GM23248 (cell line): ENCODE results near the gene SPRR5. TPM values are rescaled to one million over a fixed set of nuclear protein-coding genes. Genes with fewer than 3 reads are reported as not detected.

ENCODE experiments used
- DNase-seq: peaks from one replicate; pipeline ENCODE4 v3.0.0-alpha.2; 2015
- H2AFZ ChIP-seq: fragments of 200-600 bp; sonication (generic); 2 replicates; pipeline ENCODE4 v1.6.1; 2016; ENCODE audit warnings: antibody characterized with exemption
- H3F3A ChIP-seq: fragments of 200-600 bp; sonication (generic); 2 replicates; pipeline ENCODE4 v1.6.1; 2016; ENCODE audit warnings: mild to moderate bottlenecking, antibody characterized with exemption, mixed run types; ENCODE audit not compliant: insufficient read depth
- H3K27ac ChIP-seq: fragments of 200-600 bp; sonication (generic); 2 replicates; pipeline ENCODE4 v1.5.1; 2016; ENCODE audit warnings: mild to moderate bottlenecking
- H3K27me3 ChIP-seq: fragments of 200-600 bp; sonication (generic); replicated peaks from 2 replicates; pipeline ENCODE4 v1.6.1; 2016; ENCODE audit warnings: mild to moderate bottlenecking; ENCODE audit not compliant: insufficient read depth
- H3K36me3 ChIP-seq: fragments of 200-600 bp; sonication (generic); 2 replicates; pipeline ENCODE4 v1.6.1; 2016; ENCODE audit warnings: low read depth, mild to moderate bottlenecking
- H3K4me1 ChIP-seq: fragments of 200-600 bp; sonication (generic); 2 replicates; pipeline ENCODE4 v1.6.1; 2016; ENCODE audit warnings: mild to moderate bottlenecking; ENCODE audit not compliant: insufficient read depth
- H3K4me2 ChIP-seq: fragments of 200-600 bp; sonication (generic); one replicate; pipeline ENCODE4 v1.6.1; 2016; ENCODE audit warnings: mild to moderate bottlenecking; ENCODE audit not compliant: unreplicated experiment
- H3K4me3 ChIP-seq: fragments of 200-600 bp; sonication (generic); 2 replicates; pipeline ENCODE4 v1.5.1; 2016; ENCODE audit warnings: mild to moderate bottlenecking
- H3K79me2 ChIP-seq: fragments of 200-600 bp; sonication (generic); 2 replicates; pipeline ENCODE4 v1.6.1; 2016; ENCODE audit warnings: mild to moderate bottlenecking; ENCODE audit not compliant: insufficient read depth
- H3K9ac ChIP-seq: fragments of 200-600 bp; sonication (generic); 2 replicates; pipeline ENCODE4 v1.6.1; 2016; ENCODE audit warnings: mild to moderate bottlenecking
- H3K9me2 ChIP-seq: fragments of 200-600 bp; sonication (generic); 2 replicates; pipeline ENCODE4 v1.6.1; 2016; ENCODE audit warnings: mixed run types, mild to moderate bottlenecking, moderate library complexity; ENCODE audit not compliant: insufficient read depth
- H3K9me3 ChIP-seq: fragments of 200-600 bp; sonication (generic); one replicate; pipeline ENCODE4 v1.6.1; 2017; ENCODE audit warnings: low read depth
- H4K20me1 ChIP-seq: fragments of 200-600 bp; sonication (generic); 2 replicates; pipeline ENCODE4 v1.6.0; 2016; ENCODE audit not compliant: insufficient read depth
- EZH2 ChIP-seq: fragments of 200-600 bp; sonication (generic); IDR thresholded peaks from 2 replicates; pipeline ENCODE4 v1.6.1; 2018; ENCODE audit warnings: antibody characterized with exemption, mild to moderate bottlenecking; ENCODE audit not compliant: insufficient read depth, poor library complexity, severe bottlenecking
- EZH2phosphoT487 ChIP-seq: fragments of 200-600 bp; sonication (generic); IDR thresholded peaks from 2 replicates; pipeline ENCODE4 v1.6.1; 2018; ENCODE audit warnings: antibody characterized with exemption, moderate library complexity, mild to moderate bottlenecking, low read depth; ENCODE audit not compliant: insufficient read depth
- WGBS, 2 experiments: methylation state at CpG; one replicate each; pipeline ENCODE4 v1.1.6; 2015 to 2017; ENCODE audit warnings: low lambda C conversion rate in 2 of 2, low coverage in 1 of 2; ENCODE audit errors: missing lambda C conversion rate in 2 of 2; 5-methylcytosine and 5-hydroxymethylcytosine counted together
- in situ Hi-C: fragments of 300-500 bp; cut with MboI; formaldehyde crosslinking; loops from 2 replicates; pipeline ENCODE4 v1.15.0; 2020
- polyA plus RNA-seq: library from polyadenylated mRNA; unstranded; fragments of >200 nt; fragmentation: Nextera tagmentation; extraction: Ambion mirVana; gene quantifications from 2 replicates; pipeline ENCODE4 v1.2.1, GENCODE V29; 2016
- total RNA-seq: library from RNA; depleted of rRNA; stranded (reverse); fragments of >200 nt; shearing (Covaris generic); gene quantifications from 2 replicates; pipeline ENCODE4 v1.2.3, GENCODE V29; 2014

The SPRR5 gene
- total and polyA plus RNA-seq, 2 experiments from 2014 or later = not detected

DNA sequence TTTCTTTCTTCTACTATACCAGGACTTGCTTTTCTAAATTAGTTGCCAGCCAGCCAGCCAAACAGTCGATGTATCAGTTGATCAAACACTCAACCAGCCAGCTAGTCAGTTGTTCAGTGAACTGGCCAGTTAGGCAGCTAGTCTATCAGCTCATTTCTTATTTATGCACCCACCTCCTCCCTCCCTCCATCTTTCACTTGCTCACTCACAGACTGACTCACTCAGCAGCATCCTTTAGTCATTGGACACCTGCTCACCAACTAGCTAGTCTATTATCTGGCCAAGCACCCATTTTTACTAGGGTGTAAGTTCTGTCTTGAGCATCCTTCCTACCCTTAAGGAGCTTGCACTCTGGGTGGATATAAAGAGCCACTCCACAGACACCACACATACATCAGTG is 17.5 kb downstream of the SPRR5 start:
- no peak overlapping the region for H3K27ac ChIP-seq
- no peak overlapping the region for H3K9ac ChIP-seq
- H4K20me1 ChIP-seq = no peaks in the 10 kb centered on the region
- DNase-seq = no peak
- in situ Hi-C loops = no loop called here
- WGBS, 2 experiments = 0 to 7% methylated on average over 1 of the region's 1 CpG
- no peaks in the 10 kb centered on the region for H3F3A ChIP-seq
- no peaks in the 10 kb centered on the region for H3K4me1 ChIP-seq
- H3K36me3 ChIP-seq = no peaks in the 10 kb centered on the region
- no peak overlapping the region for H3K4me2 ChIP-seq
- no peaks in the 10 kb centered on the region for H3K79me2 ChIP-seq
- H3K9me2 ChIP-seq = no peaks in the 10 kb centered on the region
- no peak overlapping the region for H2AFZ ChIP-seq
- H3K27me3 ChIP-seq = peaks cover 5% of the 10 kb centered on the region; the same call in 1 of the 2 replicates
- TF ChIP-seq EZH2phosphoT487 (no peak), EZH2 (no peak)
- H3K9me3 ChIP-seq = no peaks in the 10 kb centered on the region
- no peak overlapping the region for H3K4me3 ChIP-seq

DNA sequence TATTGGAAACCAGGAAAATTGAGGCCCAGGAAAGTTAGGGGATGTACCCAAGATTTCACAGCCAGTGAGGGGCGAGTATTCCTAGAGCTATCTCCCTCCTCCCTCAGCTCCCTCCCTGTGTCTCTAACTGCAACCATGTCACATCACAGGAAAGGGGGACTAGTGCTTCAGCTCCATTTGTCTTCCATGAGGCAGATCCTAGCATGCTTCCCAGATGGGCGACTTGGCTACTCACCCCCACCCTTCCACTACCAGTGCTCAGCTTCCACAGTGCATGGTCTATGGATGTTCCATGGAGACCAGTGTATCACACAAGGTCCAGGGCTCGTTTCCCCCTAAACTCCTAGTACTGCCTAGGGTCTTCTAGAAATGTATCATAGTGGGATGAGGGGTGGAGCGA is 18.8 kb downstream of the SPRR5 start:
- Histone ChIP-seq H3K36me3 (no peaks in the 10 kb centered on the region), H2AFZ (no peak overlapping the region), H3K9me3 (no peaks in the 10 kb centered on the region), H3K9ac (no peak overlapping the region), H3K27ac (no peak overlapping the region), H3K4me3 (no peak overlapping the region), H4K20me1 (no peaks in the 10 kb centered on the region), H3K4me1 (no peaks in the 10 kb centered on the region), H3K9me2 (no peaks in the 10 kb centered on the region), H3K27me3 (peaks cover 5% of the 10 kb centered on the region; the same call in 1 of the 2 replicates), H3K4me2 (no peak overlapping the region), H3K79me2 (no peaks in the 10 kb centered on the region), H3F3A (no peaks in the 10 kb centered on the region)
- WGBS, 2 experiments = 15 to 16% methylated on average over 4 of the region's 4 CpGs
- no peak for DNase-seq
- in situ Hi-C loops = no loop called here
- TF ChIP-seq EZH2phosphoT487 = no peak
- TF ChIP-seq EZH2 = no peak

DNA sequence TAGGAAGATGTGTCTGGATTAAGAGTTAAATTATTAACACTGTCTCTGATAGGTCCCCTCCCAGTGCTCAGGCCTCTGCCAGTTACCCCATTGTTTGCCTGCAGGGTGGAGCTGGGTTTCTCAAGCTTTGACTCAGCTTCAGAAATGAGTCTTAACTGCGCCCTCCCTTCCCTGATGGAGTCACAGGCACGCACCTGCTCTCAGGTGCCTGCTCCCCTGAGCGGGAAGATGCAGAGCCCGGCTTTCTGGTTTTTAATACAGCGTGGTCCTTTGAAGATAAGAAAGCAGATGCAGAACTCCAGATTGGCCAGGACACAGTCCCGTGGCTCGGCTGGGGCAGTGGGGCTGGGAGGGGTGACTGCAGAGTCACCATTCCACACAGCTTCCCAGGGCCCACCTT is 20.2 kb downstream of the SPRR5 start:
- H3K9me2 ChIP-seq = no peaks in the 10 kb centered on the region
- TF ChIP-seq EZH2phosphoT487 (no peak), EZH2 (no peak)
- no peak overlapping the region for H3K4me3 ChIP-seq
- no peaks in the 10 kb centered on the region for H3K9me3 ChIP-seq
- no peak for DNase-seq
- no peaks in the 10 kb centered on the region for H3K4me1 ChIP-seq
- H3K9ac ChIP-seq = no peak overlapping the region
- 0 out of 2 replicates have a peak, but pooled peaks cover 5% of the 10 kb centered on the region for H3K27me3 ChIP-seq
- in situ Hi-C loops = no loop called here
- WGBS, 2 experiments = 6 to 21% methylated on average over 7 of the region's 7 CpGs
- no peak overlapping the region for H2AFZ ChIP-seq
- H3K36me3 ChIP-seq = no peaks in the 10 kb centered on the region
- H3K4me2 ChIP-seq = no peak overlapping the region
- H4K20me1 ChIP-seq = no peaks in the 10 kb centered on the region
- H3F3A ChIP-seq = no peaks in the 10 kb centered on the region
- no peak overlapping the region for H3K27ac ChIP-seq
- H3K79me2 ChIP-seq = no peaks in the 10 kb centered on the region

DNA sequence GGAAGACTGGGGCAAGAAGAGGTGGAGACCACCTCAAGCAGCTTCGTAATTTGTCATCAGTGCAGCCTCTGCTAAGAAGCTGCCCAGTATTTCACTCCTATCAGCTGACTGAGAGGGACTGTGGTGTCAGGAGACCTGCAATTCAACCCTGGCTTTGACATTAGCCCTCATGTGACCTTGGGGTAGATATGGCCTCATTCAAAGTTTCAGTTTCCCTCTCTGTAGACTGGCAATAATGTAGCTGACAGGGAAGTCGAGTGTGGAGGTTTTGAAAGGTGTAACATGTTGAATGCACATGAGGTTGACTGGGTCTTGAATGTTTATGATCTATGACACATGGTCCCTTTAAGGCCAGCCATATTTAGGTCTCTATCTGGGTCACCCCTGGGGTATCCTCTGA is 21.2 kb downstream of the SPRR5 start:
- TF ChIP-seq EZH2 (no peak), EZH2phosphoT487 (no peak)
- Histone ChIP-seq H3K4me2 (no peak overlapping the region), H3K9me2 (no peaks in the 10 kb centered on the region), H3K4me1 (no peaks in the 10 kb centered on the region), H2AFZ (no peak overlapping the region), H3K27me3 (0 out of 2 replicates have a peak, but pooled peaks cover 5% of the 10 kb centered on the region), H3K9ac (no peak overlapping the region), H3K79me2 (no peaks in the 10 kb centered on the region), H3K4me3 (no peak overlapping the region), H3F3A (no peaks in the 10 kb centered on the region), H3K36me3 (no peaks in the 10 kb centered on the region), H4K20me1 (no peaks in the 10 kb centered on the region), H3K9me3 (no peaks in the 10 kb centered on the region), H3K27ac (no peak overlapping the region)
- WGBS, 2 experiments = 0 to 7% methylated on average over 2 of the region's 2 CpGs
- in situ Hi-C loops = no loop called here
- no peak for DNase-seq

DNA sequence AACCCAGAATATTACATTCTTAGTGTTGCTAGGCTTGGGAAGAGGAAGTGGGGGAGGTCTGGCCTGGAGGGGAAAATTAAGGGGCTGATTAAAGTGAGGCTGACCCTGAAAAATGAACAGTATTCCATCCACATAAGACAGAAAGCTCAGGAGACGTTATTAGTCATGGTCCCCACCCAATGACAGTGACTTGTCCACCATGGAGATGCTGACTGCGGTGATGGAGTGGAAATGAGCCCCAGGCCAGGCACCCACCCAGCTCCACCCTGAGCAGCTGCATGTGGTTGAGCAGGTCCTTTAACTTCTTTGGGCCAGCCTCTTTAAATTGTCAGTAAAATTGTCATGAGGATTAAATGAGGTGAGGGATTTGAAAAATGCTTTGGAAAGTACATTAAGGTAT is 22.0 kb downstream of the SPRR5 start:
- Histone ChIP-seq H3F3A (no peaks in the 10 kb centered on the region), H2AFZ (no peak overlapping the region), H3K27ac (no peak overlapping the region), H3K4me3 (no peak overlapping the region), H3K36me3 (no peaks in the 10 kb centered on the region), H3K9me3 (no peaks in the 10 kb centered on the region), H4K20me1 (no peaks in the 10 kb centered on the region), H3K9ac (no peak overlapping the region), H3K27me3 (0 out of 2 replicates have a peak, but pooled peaks cover 5% of the 10 kb centered on the region), H3K79me2 (no peaks in the 10 kb centered on the region), H3K4me2 (no peak overlapping the region), H3K9me2 (no peaks in the 10 kb centered on the region), H3K4me1 (no peaks in the 10 kb centered on the region)
- TF ChIP-seq EZH2 (no peak), EZH2phosphoT487 (no peak)
- 9 to 12% methylated on average over 2 of the region's 2 CpGs for WGBS, 2 experiments
- no peak for DNase-seq
- in situ Hi-C loops = no loop called here
